NOMO-1 treated with dmso at 0.1 percent for 144 hours (cell line): ENCODE data around the gene ATP6V0A1.
A peak's percentile ranks its signal among the peaks of the same experiment; 100 is the strongest.
"Not testable (repeated sequence)": the region's sequence is repeated elsewhere in the genome, so short reads cannot be mapped to it uniquely, and the experiment has no call there.

Experiments used
- DNase-seq: peaks from one replicate; lab custom pipeline; 2025; ENCODE audit not compliant: unreplicated experiment; lab: John Stamatoyannopoulos, UW

ATP6V0A1 gene

GRCh38 chr17:42555961-42556617, 97.4 kb downstream of the ATP6V0A1 start:
- not testable (repeated sequence) for DNase-seq

- DNase-seq: no peak
These were observed 100.4 kb downstream of the ATP6V0A1 start for GRCh38 chr17:42559075-42559474.

- no peak for DNase-seq
These were observed 101.6 kb downstream of the ATP6V0A1 start for GRCh38 chr17:42560246-42560645.

GRCh38 chr17:42561897-42562387, 103.3 kb downstream of the ATP6V0A1 start, which contains the start of gene COASY:
Gene COASY (plus strand): TSS chr17:42562148. CDS start chr17:42562623, 475 bp downstream.
- peak; percentile 92 for DNase-seq

GRCh38 chr17:42562388-42563142, 103.9 kb downstream of the ATP6V0A1 start:
- DNase-seq: no peak

- no peak for DNase-seq
These were observed 104.4 kb downstream of the ATP6V0A1 start for GRCh38 chr17:42563143-42563509.

GRCh38 chr17:42563543-42563942, 104.9 kb downstream of the ATP6V0A1 start:
- no peak for DNase-seq

GRCh38 chr17:42563950-42564349, 105.3 kb downstream of the ATP6V0A1 start:
- DNase-seq: no peak

- no peak for DNase-seq
These were observed 106.3 kb downstream of the ATP6V0A1 start for GRCh38 chr17:42564815-42565522.

GRCh38 chr17:42565523-42566214, 107.0 kb downstream of the ATP6V0A1 start:
- DNase-seq: no peak

- DNase-seq: no peak
These were observed 107.7 kb downstream of the ATP6V0A1 start for GRCh38 chr17:42566215-42566882.

- peak; percentile 86 for DNase-seq
These were observed 108.3 kb downstream of the ATP6V0A1 start, which contains the start of gene MLX for GRCh38 chr17:42566883-42567573. Gene MLX (plus strand): TSS chr17:42567100. CDS start chr17:42567125, 25 bp downstream.

- no peak for DNase-seq
These were observed 109.8 kb downstream of the ATP6V0A1 start for GRCh38 chr17:42568341-42569111.

GRCh38 chr17:42571435-42572225, 113.0 kb downstream of the ATP6V0A1 start:
- DNase-seq: no peak
